NCI-H524 (cell line): ENCODE data around the gene SLC25A29.
"Not testable (repeated sequence)": the region's sequence is repeated elsewhere in the genome, so short reads cannot be mapped to it uniquely, and the experiment has no call there.

Experiments
- DNase-seq, 2 experiments: peaks; one replicate each; lab custom pipeline; 2025; lab: John Stamatoyannopoulos, UW

The SLC25A29 gene

DNA sequence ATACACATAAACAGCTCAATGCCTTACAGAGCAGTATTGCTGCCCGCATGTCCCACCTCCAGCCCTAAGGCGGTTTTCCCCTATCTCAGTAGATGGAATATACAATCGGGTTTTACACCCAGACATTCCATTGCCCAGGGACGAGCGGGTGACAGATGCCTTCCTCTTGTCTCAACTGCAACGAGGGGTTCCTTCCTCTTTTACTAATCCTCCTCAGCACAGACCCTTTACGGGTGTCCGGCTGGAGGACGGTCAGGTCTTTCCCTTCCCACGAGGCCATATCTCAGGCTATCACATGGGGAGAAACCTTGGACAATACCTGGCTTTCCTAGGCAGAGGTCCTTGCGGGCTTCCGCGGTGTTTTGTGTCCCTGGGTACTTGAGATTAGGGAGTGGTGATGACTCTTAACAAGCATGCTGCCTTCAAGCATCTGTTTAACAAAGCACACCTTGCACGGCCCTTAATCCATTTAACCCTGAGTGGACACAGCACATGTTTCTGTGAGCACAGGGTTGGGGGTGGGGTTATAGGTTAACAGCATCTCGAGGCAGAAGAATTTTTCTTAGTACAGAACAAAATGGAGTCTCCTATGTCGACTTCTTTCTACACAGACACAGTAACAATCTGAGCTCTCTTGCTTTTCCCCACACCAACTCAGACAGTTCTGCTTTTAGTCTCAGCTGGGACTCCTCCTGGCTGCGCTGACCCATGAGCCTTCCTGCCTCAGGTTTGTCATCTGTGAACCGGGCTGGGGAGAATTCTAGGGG is 6.0 kb upstream of the SLC25A29 start:
- DNase-seq, result peak; percentile 84 to 89

GRCh38 chr14:100309028-100309737 is 2.9 kb upstream of the SLC25A29 start:
- no peak for DNase-seq

DNA sequence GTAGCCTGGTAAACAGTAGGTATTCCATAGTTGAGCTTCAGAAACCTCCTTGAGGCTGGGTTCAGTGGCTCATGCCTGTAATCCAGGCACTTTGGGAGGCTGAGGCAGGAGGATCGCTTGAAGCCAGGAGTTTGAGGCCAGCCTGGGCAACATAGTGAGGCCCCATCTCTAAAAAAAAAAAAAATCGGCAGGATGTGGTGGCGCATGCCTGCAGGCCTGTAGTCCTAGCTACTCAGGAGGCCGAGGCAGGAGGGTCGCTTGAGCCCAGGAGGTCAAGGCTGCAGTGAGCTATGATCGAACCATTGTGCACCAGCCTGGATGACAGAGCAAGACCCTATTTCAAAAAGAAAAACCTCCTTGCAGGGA is 2.2 kb upstream of the SLC25A29 start:
- not testable (repeated sequence) for DNase-seq

- peak in 1 of 2 experiments; percentile 43 for DNase-seq
Measured at GRCh38 chr14:100307766-100308426, 1.7 kb upstream of the SLC25A29 start.

DNA sequence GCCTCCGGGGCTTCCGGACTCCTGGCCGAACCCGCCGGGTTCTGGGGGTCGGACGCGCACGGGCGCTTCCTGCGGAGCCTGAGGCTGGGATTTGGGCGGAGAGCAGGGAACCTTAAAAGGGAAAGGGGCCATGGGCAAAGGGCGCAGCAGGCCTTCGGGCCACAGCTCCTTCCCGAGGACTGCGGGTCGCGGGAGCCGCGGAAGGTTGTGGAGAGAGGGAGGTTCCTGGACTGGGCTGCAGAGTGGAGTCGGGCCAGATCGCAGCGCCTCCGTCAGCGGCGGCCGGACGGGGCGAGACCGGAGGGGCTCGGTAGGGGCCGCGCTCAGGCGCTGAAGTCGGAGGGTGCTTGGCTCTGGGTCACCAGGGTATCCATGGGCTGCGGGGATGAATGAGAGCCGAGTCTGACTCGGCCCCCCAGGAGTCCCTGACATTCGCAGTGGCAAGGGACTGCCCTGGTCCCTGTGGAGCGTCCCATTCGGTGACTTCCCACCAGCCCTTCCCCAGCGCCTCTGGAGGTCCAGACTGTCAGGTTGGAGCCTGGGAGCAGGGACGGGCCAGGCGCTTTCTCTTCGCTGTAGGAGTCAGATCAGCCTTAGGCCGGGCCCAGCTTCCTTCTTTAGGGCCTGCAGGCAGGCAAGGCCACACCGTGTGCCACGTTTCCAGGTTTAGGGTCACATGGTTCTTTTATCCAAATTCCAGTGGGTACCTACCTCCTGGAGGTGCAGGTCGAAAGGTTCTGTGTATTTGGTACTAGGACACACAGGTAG is 938 bp upstream of the SLC25A29 start:
- no peak for DNase-seq

DNA sequence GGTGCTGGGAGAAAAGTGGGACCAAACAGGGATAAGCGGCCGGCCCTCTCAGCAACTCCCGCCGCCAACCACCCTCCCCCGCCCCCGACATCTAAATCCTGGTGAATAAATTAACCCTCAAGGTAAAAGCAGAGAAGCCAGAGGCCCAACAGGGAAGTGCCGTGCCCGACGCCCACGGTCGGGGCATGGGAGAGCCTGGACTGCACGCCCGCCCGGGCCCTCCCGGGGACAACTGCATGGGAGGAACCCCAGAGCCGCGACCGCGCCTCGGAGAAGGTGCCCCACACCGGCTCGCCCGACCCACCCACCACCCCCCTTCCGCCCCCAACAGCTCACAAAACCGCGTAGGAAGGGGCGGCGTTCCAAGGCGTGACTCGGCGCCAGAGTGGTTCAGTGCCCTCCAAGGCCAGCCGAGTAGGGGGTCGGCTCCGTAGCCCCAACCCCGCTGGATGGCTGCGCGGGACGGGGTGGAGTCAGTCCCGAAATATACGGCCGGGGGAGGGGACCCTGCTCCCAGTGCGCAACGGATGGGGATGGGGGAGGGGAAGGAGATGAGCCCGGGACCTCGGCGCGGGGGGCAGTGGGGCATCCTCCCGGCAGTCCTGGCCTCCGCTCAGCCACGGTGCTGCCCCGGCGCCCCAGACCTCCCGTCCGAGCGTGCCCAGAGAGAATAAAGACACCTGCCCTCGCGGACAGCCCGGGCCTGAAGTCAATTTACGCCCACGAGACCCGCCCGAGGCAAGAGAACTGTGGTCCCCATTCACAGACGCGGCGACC is 732 bp downstream of the SLC25A29 start:
- DNase-seq, result peak in 1 of 2 experiments; percentile 42

- DNase-seq, result peak; percentile 56 to 64
Measured at GRCh38 chr14:100304825-100305323, 1.4 kb downstream of the SLC25A29 start.

- DNase-seq, result no peak
Measured at GRCh38 chr14:100303925-100304324, 2.3 kb downstream of the SLC25A29 start.

DNA sequence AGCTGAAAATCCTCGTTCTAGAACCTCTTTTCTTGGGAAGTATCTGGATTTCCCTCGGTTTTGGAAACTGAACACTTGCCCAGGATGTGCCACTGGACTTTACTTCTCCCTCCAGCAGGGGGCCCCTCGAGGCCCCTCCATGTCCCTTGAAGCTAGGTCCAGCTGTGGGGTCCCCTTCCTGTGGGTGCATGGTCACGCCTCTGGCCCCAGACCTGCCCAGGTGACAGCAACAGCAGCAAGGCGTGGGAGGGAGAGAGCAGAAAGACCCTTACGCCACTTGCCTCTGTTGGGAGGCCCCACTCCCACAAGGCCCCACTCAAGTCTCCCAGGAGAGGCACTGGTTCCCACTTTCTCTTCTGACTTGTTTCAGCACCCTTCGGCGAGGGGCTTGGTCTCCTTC is 3.1 kb downstream of the SLC25A29 start:
- DNase-seq, result peak in 1 of 2 experiments; percentile 33

GRCh38 chr14:100302616-100303015 is 3.6 kb downstream of the SLC25A29 start:
- DNase-seq, result no peak

GRCh38 chr14:100299238-100299560 is 7.0 kb downstream of the SLC25A29 start:
- no peak for DNase-seq

DNA sequence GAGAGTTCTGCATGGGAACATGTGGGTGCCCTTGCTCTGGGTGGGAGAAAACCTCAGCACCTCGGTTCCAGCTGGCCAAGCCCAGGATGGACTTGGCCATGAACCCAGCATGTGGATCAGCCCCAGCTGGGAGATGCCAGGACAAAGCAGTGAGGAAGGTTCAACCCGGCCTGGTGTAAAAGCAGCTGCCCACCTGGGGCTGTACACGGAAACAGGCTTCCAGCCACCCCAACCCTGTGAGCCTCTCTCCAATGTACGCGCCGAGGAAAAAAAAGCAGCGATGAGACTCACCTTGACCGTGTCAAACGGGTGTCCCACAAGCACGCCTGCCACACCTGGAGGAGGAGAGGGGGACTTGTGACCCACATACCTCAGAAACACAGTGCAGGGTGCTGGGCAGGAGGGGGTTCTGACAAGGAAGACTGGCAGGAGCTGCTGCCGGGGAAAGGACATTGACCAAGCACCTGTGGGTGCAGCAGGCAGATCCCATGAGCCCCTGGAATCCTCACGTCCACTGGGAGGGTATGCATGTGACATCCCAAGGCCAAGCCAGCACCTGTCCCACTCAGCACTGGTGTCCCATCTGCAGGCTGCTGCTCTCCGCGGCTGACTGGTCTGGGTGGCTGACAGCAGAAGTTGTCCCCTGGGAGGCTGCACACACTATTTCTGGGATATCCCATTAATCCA is 7.5 kb downstream of the SLC25A29 start:
- DNase-seq, result peak in 1 of 2 experiments; percentile 46

DNA sequence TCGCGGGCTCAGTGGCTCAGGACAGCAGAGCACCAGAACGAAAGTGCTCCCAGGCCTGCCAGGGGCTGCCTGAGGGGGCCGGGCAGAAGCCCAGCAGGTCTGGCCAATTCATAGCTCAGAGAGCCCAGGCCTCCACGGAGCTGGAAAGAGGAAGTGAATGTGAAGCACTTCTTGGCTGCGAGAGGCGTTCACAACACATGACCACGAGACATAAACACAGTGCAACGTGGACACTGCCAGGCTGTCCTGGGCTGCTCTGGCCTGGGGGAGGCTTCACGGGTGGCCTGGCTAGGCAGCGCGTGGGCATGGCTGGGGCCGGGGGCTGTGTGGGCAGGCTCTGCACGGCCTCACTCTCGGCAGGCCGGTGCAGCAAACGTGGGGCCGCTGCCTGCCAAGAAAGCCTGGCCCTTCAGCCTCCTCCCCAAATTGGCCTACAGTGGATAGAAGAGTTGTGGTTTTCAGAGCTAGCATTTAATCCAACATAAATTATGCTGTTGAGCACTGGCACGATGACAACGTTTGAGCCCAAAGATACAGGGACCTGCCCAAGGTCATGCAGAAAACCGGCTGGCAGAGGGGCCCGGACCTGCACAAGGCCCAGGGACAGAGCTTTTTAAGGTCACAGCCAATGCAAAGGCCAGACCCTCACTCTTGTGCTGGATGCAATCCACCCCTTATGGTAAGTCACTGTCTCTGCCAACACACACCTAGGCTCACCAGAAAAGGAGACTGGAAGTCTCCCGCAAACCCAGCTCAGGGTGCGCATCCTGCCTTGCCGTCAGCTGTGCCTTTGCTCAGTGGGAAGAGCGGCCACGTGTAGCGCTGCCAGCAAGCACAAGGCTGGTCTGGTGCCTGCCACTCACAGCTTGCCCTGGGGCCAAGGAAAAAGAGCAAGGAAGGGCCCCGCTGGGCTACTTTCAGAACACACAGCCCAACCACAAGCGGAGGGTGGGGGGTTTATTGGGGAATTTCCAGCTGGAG is 8.6 kb downstream of the SLC25A29 start:
- no peak for DNase-seq

DNA sequence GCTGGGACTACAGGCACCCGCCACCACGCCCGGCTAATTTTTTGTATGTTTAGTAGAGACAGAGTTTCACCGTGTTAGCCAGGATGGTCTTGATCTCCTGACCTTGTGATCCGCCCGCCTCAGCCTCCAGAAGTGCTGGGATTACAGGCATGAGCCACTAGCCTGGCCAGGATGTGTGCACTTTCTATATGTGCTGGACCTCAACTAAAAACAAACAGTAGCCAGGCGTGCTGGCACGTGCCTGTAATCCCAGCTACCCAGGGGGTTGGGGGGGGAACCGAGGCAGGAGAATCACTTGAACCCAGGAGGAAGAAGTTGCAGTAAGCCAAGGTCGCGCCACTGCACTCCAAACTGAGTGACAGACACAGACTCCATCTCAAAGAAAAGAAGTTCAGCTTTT is 9.5 kb downstream of the SLC25A29 start:
- DNase-seq, result not testable (repeated sequence)

GRCh38 chr14:100296106-100296651 is 10.1 kb downstream of the SLC25A29 start:
- DNase-seq, result no peak

DNA sequence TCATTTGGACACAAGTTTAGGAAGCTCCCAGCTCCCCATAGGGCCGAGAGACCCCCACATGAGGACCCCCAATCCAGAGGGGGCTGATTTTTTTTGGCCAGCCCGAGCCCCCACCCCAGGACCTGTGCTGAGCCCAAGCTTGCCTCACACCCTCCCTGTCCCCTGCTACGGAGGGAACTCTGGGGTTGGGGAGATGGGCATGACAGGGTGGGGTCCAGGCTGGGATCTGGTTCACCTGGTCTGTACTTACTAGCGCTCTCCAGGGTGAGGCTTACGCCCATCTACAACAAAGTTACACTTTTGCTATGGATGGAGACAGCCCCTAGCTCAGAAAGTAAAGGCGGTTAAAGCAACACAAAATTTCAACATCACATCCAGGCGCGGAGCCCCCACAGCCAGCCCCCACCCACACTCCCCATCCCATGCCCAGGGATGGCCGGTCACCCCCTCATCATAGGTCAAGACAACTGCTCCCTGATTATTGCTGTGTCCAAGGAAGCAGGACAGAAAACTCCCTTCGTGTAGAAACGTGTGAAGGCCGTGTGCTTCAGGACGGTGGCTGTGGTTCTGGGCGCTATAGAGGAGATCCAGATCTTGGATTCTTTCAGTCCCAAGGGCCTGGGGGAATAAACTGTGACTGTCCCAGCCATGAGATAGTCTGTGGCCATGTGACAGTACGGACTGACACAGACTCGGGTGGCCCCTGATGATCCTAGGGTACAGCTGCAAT is 10.7 kb downstream of the SLC25A29 start:
- DNase-seq, result no peak

- DNase-seq, result no peak
Measured at GRCh38 chr14:100294963-100295330, 11.3 kb downstream of the SLC25A29 start.

GRCh38 chr14:100294213-100294962 is 11.9 kb downstream of the SLC25A29 start:
- DNase-seq, result no peak
